Kidney (tissue), 14 donors: Measurements from ENCODE around the gene SESN1. TPM values are rescaled to one million over a fixed set of nuclear protein-coding genes. Genes with fewer than 3 reads are reported as not detected.

ENCODE experiments used
- DNase-seq, 5 donors: peaks; one replicate each; pipeline ENCODE4 v3.0.0-alpha.2; 2013 to 2020
- FAIRE-seq: peaks from 2 replicates; lab custom pipeline; 2012; peaks lifted over from hg19 to GRCh38; lab: Jason Lieb, UNC
- H3K27ac ChIP-seq, 2 donors: one replicate each; pipeline ENCODE4 v1.7.0; 2013; ENCODE audit warnings: low read depth in 2 of 2, low read length in 2 of 2, inconsistent platforms in 1 of 2
- H3K27me3 ChIP-seq: one replicate; pipeline ENCODE4 v1.7.1; 2013; ENCODE audit warnings: low read length, inconsistent platforms; ENCODE audit not compliant: control insufficient read depth, insufficient read depth
- H3K36me3 ChIP-seq, 3 donors: one replicate each; pipeline versions ENCODE4 v1.7.0 to v1.7.1; 2013; ENCODE audit warnings: low read length in 3 of 3, control low read depth in 1 of 3, inconsistent platforms in 1 of 3; ENCODE audit not compliant: insufficient read depth in 3 of 3, control insufficient read depth in 2 of 3
- H3K4me1 ChIP-seq, 3 donors: one replicate each; pipeline versions ENCODE4 v1.7.0 to v1.7.1; 2013; ENCODE audit warnings: low read length in 3 of 3, inconsistent platforms in 1 of 3, low read depth in 1 of 3; ENCODE audit not compliant: control insufficient read depth in 2 of 3, insufficient read depth in 2 of 3
- H3K4me3 ChIP-seq, 3 donors: one replicate each; pipeline versions ENCODE4 v1.7.0 to v1.8.1; 2013; ENCODE audit warnings: low read length in 3 of 3, control low read depth in 1 of 3, inconsistent platforms in 1 of 3
- H3K9ac ChIP-seq, 3 donors: one replicate each; pipeline versions ENCODE4 v1.7.0 to v1.7.1; 2013; ENCODE audit warnings: low read length in 3 of 3, control low read depth in 1 of 3, inconsistent platforms in 1 of 3
- H3K9me3 ChIP-seq, 3 donors: one replicate each; pipeline versions ENCODE4 v1.7.0 to v1.7.1; 2013; ENCODE audit warnings: low read length in 3 of 3, control low read depth in 1 of 3, inconsistent platforms in 1 of 3; ENCODE audit not compliant: control insufficient read depth in 2 of 3, insufficient read depth in 1 of 3
- CTCF ChIP-seq: IDR thresholded peaks from 3 replicates; pipeline ENCODE4 v1.5.1; 2012; ENCODE audit warnings: mild to moderate bottlenecking, moderate library complexity, borderline replicate concordance; ENCODE audit not compliant: insufficient read depth; ENCODE audit errors: extremely low read depth
- intact Hi-C: fragments of 100-400 bp; cut with DNase I; formaldehyde crosslinking; loops from one replicate; pipeline ENCODE4 v1.11.1; 2022
- polyA plus RNA-seq: library from polyadenylated mRNA; stranded (reverse); fragments of 350-450 nt; fragmentation: Illumina TruSeq; extraction: RNeasy Lipid Tissue Mini Kit (QIAGEN cat#74804); gene quantifications from one replicate; pipeline ENCODE4 v1.2.3, GENCODE V29; 2014; ENCODE audit warnings: low read depth, low replicate concordance; ENCODE audit not compliant: insufficient read depth
- total RNA-seq: library from RNA; stranded (reverse); fragmentation: NEBNext Ultra II Directional; extraction: Animal tissue kit (Norgen Biotek cat#: 25700); gene quantifications from one replicate; pipeline ENCODE4 v1.2.1, GENCODE V29; 2021
- donor health status: control.
- donor health status: control.
- donor health status: control.
- donor health status: control.
- donor health status: control.
- donor health status: DM: yes; HTN: yes; CAD: no.
- donor health status: Normal renal cell carcinoma (clear cell type).

The SESN1 gene
- total and polyA plus RNA-seq, 2 donors from 2014 or later: 14.8 to 26.0 TPM

GRCh38 chr6:109095036-109095834 is 589 bp upstream of the SESN1 start, which contains the start of gene CEP57L1:
CEP57L1 (plus strand) TSS chr6:109095507; CDS start chr6:109145222, 49,715 bp downstream.
- Histone ChIP-seq H3K36me3 (no peaks in the 10 kb centered on the region), H3K9me3 (no peaks in the 10 kb centered on the region), H3K27me3 (no peaks in the 10 kb centered on the region), H3K4me1 (peaks cover 0 to 9% (median 3%) of the 10 kb centered on the region in 3 donors), H3K4me3 (peak within 1 kb of the TSS; percentile 91 to 97 (median 94)), H3K9ac (peak within 1 kb of the TSS; percentile 90 to 97 (median 93)), H3K27ac (peak within 1 kb of the TSS; percentile 99)
- DNase-seq: peak; percentile 96 to 99 (median 99)
- intact Hi-C loops: no loop called here
- no peak for TF ChIP-seq CTCF
- FAIRE-seq: no peak

- H3K4me1 ChIP-seq: peaks cover 0 to 9% (median 3%) of the 10 kb centered on the region in 3 donors
- no peaks in the 10 kb centered on the region for H3K27me3 ChIP-seq
- H3K27ac ChIP-seq: peak overlapping the region; percentile 99
- intact Hi-C loops: no loop called here
- H3K36me3 ChIP-seq: no peaks in the 10 kb centered on the region
- no peak for FAIRE-seq
- peak in 2 of 5 donors; percentile 37 to 53 for DNase-seq
- TF ChIP-seq CTCF: no peak
- H3K9ac ChIP-seq: peak overlapping the region; percentile 20 to 90 (median 86)
- peak overlapping the region; percentile 91 to 96 (median 94) for H3K4me3 ChIP-seq
- no peaks in the 10 kb centered on the region for H3K9me3 ChIP-seq
These were observed 772 bp downstream of the SESN1 start for GRCh38 chr6:109093732-109094415.

- no peak for FAIRE-seq
- intact Hi-C loops: no loop called here
- H3K4me1 ChIP-seq: peaks cover 0 to 9% (median 3%) of the 10 kb centered on the region in 3 donors
- no peaks in the 10 kb centered on the region for H3K27me3 ChIP-seq
- H3K27ac ChIP-seq: no peak overlapping the region
- TF ChIP-seq CTCF: no peak
- DNase-seq: no peak
- no peaks in the 10 kb centered on the region for H3K36me3 ChIP-seq
- no peaks in the 10 kb centered on the region for H3K9me3 ChIP-seq
- peak overlapping the region; percentile 14 to 94 (median 91) for H3K4me3 ChIP-seq
- H3K9ac ChIP-seq: no peak overlapping the region
These were observed 2.6 kb downstream of the SESN1 start for GRCh38 chr6:109092074-109092473.
